Measurements from ENCODE around the gene NPIPB8.
"Not testable (repeated sequence)": the region's sequence is repeated elsewhere in the genome, so short reads cannot be mapped to it uniquely, and the experiment has no call there.

NPIPB8 gene

DNA sequence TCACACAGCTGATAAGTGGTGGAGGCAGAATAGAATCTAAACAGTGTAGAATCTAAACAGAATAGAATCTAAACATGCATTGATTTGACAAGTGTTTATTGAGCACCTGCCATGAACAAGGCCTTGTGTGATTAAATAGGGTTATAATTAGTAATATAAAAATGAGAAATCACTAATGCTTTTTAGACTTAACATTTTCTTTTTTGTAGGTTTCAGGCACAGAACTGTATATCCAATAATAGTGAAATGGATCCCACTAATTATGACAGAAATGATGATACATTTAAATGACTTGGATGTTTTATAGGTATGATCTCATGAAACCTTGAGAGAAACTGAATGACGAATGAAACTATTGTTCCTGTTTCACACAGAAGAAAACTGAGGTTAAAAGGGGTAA lies at the start of gene NPIPB8:
Gene NPIPB8, plus strand, starts transcription at position 301 of the 400 bp plus-strand sequence. CDS start 296 bp downstream, outside the sequence.
- not testable (repeated sequence) for FAIRE-seq; DNase-seq (ENCODE audit: insufficient read length, low spot score)

DNA sequence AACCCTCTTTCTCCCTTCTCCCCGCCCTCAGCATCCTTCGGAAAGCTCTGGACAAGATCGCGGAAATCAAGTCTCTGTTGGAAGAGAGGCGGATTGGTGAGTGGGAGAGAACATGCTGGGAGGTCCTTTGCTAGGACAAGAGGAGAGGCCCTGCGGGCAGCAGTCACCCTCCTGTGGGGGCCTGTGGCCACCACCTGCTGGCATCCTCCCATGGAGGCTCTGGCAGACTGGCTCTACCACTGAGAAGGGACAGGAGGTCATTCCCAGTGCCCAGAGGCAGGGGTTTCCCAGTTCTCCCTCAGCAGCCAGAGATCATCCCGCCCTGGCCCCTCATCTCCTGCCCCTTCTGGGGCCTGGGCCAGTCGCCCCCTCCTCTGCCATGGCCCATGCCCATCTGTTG lies 48.8 kb upstream of the NPIPB8 start:
- DNase-seq (ENCODE audit: insufficient read length, low spot score), result no peak
- no peak for FAIRE-seq
- no peak for TF ChIP-seq CTCF (IDR thresholded peaks at IDR 0.05; ENCODE audit: insufficient read depth, missing control alignments)

DNA sequence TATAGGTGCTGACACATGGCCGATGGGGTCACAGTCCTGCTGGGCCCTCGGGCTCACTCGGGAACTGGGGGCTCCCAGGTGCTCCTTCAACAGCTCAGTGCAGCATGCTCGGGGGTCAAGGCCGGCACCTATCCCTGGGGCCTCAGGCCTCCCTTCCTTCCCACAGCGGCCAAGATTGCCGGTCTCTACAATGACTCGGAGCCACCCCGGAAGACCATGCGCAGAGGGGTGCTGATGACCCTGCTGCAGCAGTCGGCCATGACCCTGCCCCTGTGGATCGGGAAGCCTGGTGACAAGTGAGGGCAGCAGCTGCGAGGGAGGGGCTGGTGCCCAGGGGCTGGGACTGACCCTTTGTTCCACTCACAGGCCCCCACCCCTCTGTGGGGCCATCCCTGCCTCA lies 47.9 kb upstream of the NPIPB8 start:
- FAIRE-seq (no peak), DNase-seq (ENCODE audit: insufficient read length, low spot score) (no peak)
- no peak for TF ChIP-seq CTCF (IDR thresholded peaks at IDR 0.05; ENCODE audit: insufficient read depth, missing control alignments)

GRCh38 chr16:28590384-28591340 lies 47.2 kb upstream of the NPIPB8 start:
- no peak for TF ChIP-seq CTCF (IDR thresholded peaks at IDR 0.05; ENCODE audit: insufficient read depth, missing control alignments)
- FAIRE-seq, result no peak
- DNase-seq (ENCODE audit: insufficient read length, low spot score), result no peak

- no peak for TF ChIP-seq CTCF (IDR thresholded peaks at IDR 0.05; ENCODE audit: insufficient read depth, missing control alignments)
- FAIRE-seq, result no peak
- no peak for DNase-seq (ENCODE audit: insufficient read length, low spot score)
These were observed 46.5 kb upstream of the NPIPB8 start for GRCh38 chr16:28591355-28591754.

DNA sequence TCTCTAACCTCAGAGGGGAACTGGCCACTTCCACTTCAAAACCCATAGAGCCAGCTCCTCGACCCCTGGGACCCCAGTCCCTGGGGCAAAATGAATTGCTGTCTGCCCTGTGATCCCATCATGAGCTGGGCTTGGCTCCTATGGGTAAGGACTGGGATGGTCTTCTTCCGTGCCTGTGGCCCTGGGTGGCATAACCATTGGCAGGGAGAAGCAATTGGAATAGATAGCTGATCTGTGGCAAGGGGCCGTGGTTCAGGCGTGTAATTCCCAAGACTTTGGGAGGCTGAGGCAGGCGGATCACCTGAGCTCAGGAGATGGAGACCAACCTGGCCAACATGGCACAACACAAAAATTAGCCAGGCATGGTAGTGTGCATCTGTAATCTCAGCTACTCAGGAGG lies 45.4 kb upstream of the NPIPB8 start:
- TF ChIP-seq CTCF (IDR thresholded peaks at IDR 0.05; ENCODE audit: insufficient read depth, missing control alignments), result no peak
- DNase-seq (ENCODE audit: insufficient read length, low spot score), result no peak
- FAIRE-seq, result no peak

DNA sequence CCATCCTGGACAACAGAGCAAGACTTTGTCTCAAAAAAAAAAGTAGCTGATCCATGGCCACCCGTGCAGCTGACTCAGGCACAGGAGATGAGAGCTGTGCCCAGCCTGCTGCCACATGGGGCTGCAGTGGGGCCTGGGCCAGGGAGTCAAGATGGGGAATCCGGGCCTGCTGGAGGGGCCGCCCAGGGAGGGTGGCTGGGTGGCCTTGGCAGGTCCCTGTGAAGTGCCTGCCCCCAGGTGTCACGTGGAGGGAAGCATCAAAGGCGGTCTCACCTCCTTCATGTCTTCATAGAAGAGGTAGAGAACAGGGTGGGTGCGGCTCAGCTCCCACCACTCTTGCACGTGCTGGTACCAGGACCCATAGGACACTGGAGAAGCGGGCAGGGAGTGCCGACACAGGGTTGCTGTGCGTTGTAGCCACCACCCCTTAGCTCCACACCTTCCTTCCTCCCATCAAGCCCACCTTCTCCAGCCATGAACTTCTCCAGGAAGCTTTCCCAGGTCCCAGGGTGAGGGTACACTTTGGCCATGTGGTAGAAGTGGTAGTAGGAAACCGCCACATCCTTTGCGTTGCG lies 44.8 kb upstream of the NPIPB8 start:
- TF ChIP-seq CTCF (IDR thresholded peaks at IDR 0.05; ENCODE audit: insufficient read depth, missing control alignments), result no peak
- FAIRE-seq, result no peak

DNA sequence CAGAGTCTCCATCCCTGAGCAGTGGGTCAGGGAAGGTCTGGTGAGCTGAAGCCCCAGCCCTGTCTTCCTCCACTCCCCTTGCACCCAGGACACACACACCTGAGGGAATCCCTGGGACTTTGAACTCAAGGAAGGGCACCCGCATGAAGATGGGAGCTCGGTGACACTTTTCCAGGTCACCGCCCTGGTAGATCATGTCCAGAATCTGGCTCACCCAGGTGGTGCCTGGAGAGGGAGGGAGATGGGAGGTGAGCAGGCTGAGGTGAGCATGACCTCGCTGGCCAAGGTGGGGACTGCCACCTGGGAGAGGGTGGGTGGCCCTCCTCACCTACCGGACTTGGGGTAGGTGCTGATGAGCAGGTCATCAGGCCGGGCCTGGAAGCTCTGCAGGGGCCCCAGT lies 42.4 kb upstream of the NPIPB8 start:
- FAIRE-seq; DNase-seq (ENCODE audit: insufficient read length, low spot score): not testable (repeated sequence)

More for the DNA sequence above, 44.8 kb upstream of the NPIPB8 start:
- no peak for DNase-seq (ENCODE audit: insufficient read length, low spot score)
